A549 treated with GW870086 at 1 μM for 4 hours (cell line): ENCODE measurements around the gene ZNF777. TPM values are rescaled to one million over a fixed set of nuclear protein-coding genes. Genes with fewer than 3 reads are reported as not detected.

Source experiments
- total RNA-seq: library from RNA; stranded (reverse); fragments of 200-300 nt; extraction: Qiagen RNA extraction; gene quantifications from 5 replicates; pipeline ENCODE4 v1.2.3, GENCODE V29; 2022; ENCODE audit warnings: low read depth

The ZNF777 gene
- total RNA-seq, result 15.5 to 20.9 TPM (median 19.9 TPM) in 5 replicates

GRCh38 chr7:149460493-149461277 is at the start of gene ZNF777:
TSS of gene ZNF777 (minus strand) at chr7:149461062. CDS start at chr7:149456022, 5,040 bp downstream.

GRCh38 chr7:149497467-149498261 is 36.8 kb upstream of the ZNF777 start, which contains the start of gene ZNF746:
TSS of gene ZNF746 (minus strand) at chr7:149497809. CDS start at chr7:149497536, 273 bp downstream.

Other genes with a start within 250 kb of the ZNF777 start
- gene ZNF212, start 221.4 kb downstream of the ZNF777 start, total RNA-seq, result 10.7 to 12.2 TPM (median 10.9 TPM) in 5 replicates
- 4.7 to 6.9 TPM (median 5.7 TPM) in 5 replicates for gene ZNF783, start 198.9 kb downstream of the ZNF777 start, total RNA-seq
- gene ZNF746, start 36.7 kb upstream of the ZNF777 start, total RNA-seq, result 14.8 to 19.7 TPM (median 18.4 TPM) in 5 replicates